Measurements from ENCODE around the gene MED12.
"Not testable (repeated sequence)": the region's sequence is repeated elsewhere in the genome, so short reads cannot be mapped to it uniquely, and the experiment has no call there.

MED12 gene

GRCh38 chrX:71166461-71166860 is 48.1 kb downstream of the MED12 start:
- no peak for DNase-seq

- no peak for DNase-seq
Measured at GRCh38 chrX:71167031-71167781, 48.8 kb downstream of the MED12 start.

GRCh38 chrX:71168134-71168533 is 49.7 kb downstream of the MED12 start:
- no peak for DNase-seq

- no peak for DNase-seq
Measured at GRCh38 chrX:71169586-71169985, 51.2 kb downstream of the MED12 start.

GRCh38 chrX:71170660-71171059 is 52.3 kb downstream of the MED12 start:
- DNase-seq, result no peak

GRCh38 chrX:71171110-71171801 is 52.9 kb downstream of the MED12 start:
- no peak for DNase-seq

GRCh38 chrX:71173440-71173839 is 55.0 kb downstream of the MED12 start:
- DNase-seq, result no peak

- DNase-seq, result no peak
Measured at GRCh38 chrX:71174795-71175194, 56.4 kb downstream of the MED12 start.

- no peak for DNase-seq
Measured at GRCh38 chrX:71175531-71175930, 57.1 kb downstream of the MED12 start.

- DNase-seq, result no peak
Measured at GRCh38 chrX:71177327-71177726, 58.9 kb downstream of the MED12 start.

- DNase-seq, result peak; percentile 61 to 62
Measured at GRCh38 chrX:71178908-71179307, 60.5 kb downstream of the MED12 start.

GRCh38 chrX:71180579-71181265 is 62.3 kb downstream of the MED12 start:
- DNase-seq, result not testable (repeated sequence)

GRCh38 chrX:71181558-71181909 is 63.1 kb downstream of the MED12 start:
- DNase-seq, result peak; percentile 55 to 72

GRCh38 chrX:71181910-71182799 is 63.8 kb downstream of the MED12 start:
- DNase-seq, result peak; percentile 89 to 90

- no peak for DNase-seq
Measured at GRCh38 chrX:71182871-71183270, 64.5 kb downstream of the MED12 start.

GRCh38 chrX:71183341-71183740 is 64.9 kb downstream of the MED12 start:
- DNase-seq, result no peak

- no peak for DNase-seq
Measured at GRCh38 chrX:71184092-71184491, 65.7 kb downstream of the MED12 start.

- no peak for DNase-seq
Measured at GRCh38 chrX:71184803-71185495, 66.6 kb downstream of the MED12 start.

GRCh38 chrX:71191248-71191647 is 72.9 kb downstream of the MED12 start:
- no peak for DNase-seq
